ENCODE measurements around the gene DUSP3.

GRCh38 chr17:43812396-43813265, 33.9 kb upstream of the DUSP3 start:
- no peak for TF ChIP-seq POLR2A (IDR thresholded peaks at IDR 0.05)
- TF ChIP-seq, protein P1, sequence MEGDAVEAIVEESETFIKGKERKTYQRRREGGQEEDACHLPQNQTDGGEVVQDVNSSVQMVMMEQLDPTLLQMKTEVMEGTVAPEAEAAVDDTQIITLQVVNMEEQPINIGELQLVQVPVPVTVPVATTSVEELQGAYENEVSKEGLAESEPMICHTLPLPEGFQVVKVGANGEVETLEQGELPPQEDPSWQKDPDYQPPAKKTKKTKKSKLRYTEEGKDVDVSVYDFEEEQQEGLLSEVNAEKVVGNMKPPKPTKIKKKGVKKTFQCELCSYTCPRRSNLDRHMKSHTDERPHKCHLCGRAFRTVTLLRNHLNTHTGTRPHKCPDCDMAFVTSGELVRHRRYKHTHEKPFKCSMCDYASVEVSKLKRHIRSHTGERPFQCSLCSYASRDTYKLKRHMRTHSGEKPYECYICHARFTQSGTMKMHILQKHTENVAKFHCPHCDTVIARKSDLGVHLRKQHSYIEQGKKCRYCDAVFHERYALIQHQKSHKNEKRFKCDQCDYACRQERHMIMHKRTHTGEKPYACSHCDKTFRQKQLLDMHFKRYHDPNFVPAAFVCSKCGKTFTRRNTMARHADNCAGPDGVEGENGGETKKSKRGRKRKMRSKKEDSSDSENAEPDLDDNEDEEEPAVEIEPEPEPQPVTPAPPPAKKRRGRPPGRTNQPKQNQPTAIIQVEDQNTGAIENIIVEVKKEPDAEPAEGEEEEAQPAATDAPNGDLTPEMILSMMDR (IDR thresholded peaks at IDR 0.05) = no peak

All from uterus (tissue), 2 donors.